ENCODE measurements around the gene SOD3. TPM values are rescaled to one million over a fixed set of nuclear protein-coding genes. Genes with fewer than 3 reads are reported as not detected.

Gene SOD3
- total and polyA plus RNA-seq, 2 of the 13 experiments (the other 11 are each of a cell fraction or from before 2014, with no cell fraction given): 0.04 TPM; not detected in 1

DNA sequence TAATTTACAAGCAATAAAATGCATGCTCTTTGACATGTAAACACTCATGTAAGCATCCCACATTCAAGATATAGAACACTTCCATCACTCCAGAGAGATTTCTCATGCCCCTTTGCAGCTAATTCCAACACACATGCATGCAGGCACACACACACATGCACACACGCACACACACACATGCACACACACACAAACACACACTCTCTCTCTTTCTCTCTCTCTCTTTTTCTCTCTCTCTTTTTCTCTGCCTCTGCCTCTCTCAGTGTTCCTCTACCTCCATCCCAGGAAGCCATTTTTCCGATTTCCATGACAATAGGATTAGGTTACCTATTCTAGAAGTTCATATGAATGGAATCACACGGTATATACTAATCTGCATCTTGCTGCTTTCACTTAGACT lies 11.9 kb upstream of the SOD3 start:
- Histone ChIP-seq H3K9me3 (ENCODE audit: low read length) (peaks cover 4% of the 10 kb centered on the region), H3K27ac (ENCODE audit: extremely low read length, insufficient read depth, low read length) (no peak overlapping the region), H2AFZ (ENCODE audit: low read length) (no peak overlapping the region), H3K4me2 (ENCODE audit: low read depth, low read length) (no peak overlapping the region), H3K27me3 (ENCODE audit: control insufficient read depth in 1 of 2, insufficient read depth in 2 of 2, low read length in 2 of 2) (no peaks in the 10 kb centered on the region), H3K36me3 (replicated peaks in 1 of 2; ENCODE audit: control insufficient read depth in 1 of 2, insufficient read depth in 2 of 2, low read length in 2 of 2) (no peaks in the 10 kb centered on the region), H3K9ac (ENCODE audit: insufficient read depth, low read depth, low read length) (no peak overlapping the region), H3K4me1 (ENCODE audit: insufficient read depth, low read length) (no peaks in the 10 kb centered on the region), H3K4me3 (replicated peaks in 1 of 3; ENCODE audit: insufficient read depth in 1 of 3, low read depth in 2 of 3, low read length in 3 of 3) (no peak overlapping the region), H4K20me1 (ENCODE audit: insufficient read depth, low read length) (no peaks in the 10 kb centered on the region), H3K79me2 (ENCODE audit: insufficient read depth, low read length) (no peaks in the 10 kb centered on the region)
- TF ChIP-seq GZF1 (CRISPR knock-in tag; IDR thresholded peaks at IDR 0.05): no peak
- no peak for TF ChIP-seq ZNF251 (CRISPR knock-in tag; IDR thresholded peaks at IDR 0.05)
- TF ChIP-seq, protein P1, sequence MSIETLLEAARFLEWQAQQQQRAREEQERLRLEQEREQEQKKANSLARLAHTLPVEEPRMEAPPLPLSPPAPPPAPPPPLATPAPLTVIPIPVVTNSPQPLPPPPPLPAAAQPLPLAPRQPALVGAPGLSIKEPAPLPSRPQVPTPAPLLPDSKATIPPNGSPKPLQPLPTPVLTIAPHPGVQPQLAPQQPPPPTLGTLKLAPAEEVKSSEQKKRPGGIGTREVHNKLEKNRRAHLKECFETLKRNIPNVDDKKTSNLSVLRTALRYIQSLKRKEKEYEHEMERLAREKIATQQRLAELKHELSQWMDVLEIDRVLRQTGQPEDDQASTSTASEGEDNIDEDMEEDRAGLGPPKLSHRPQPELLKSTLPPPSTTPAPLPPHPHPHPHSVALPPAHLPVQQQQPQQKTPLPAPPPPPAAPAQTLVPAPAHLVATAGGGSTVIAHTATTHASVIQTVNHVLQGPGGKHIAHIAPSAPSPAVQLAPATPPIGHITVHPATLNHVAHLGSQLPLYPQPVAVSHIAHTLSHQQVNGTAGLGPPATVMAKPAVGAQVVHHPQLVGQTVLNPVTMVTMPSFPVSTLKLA (IDR thresholded peaks at IDR 0.05): peak; percentile 51; the same call in 1 of the 2 replicates
- intact Hi-C loops (cut with micrococcal nuclease; ENCODE audit: unreplicated experiment): no loop called here
- FAIRE-seq (no peak), DNase-seq (ENCODE audit: low spot score) (no peak), ATAC-seq (no peak)
- 1% methylated on average over 3 of the region's 3 CpGs for WGBS (ENCODE audit: low lambda C conversion rate)
- in situ Hi-C loops (cut with HindIII; ENCODE audit: extremely low pct_ligation_motif_present, low pct_unique_long_range_greater_than_20kb): no loop called here
- POLR2A ChIA-PET: no interaction called here
- CTCF ChIA-PET (ENCODE audit: low intra/inter-chr PET ratio, low total read pairs): no interaction called here
- no TSS peak for BruUV-seq (replicated peaks)

DNA sequence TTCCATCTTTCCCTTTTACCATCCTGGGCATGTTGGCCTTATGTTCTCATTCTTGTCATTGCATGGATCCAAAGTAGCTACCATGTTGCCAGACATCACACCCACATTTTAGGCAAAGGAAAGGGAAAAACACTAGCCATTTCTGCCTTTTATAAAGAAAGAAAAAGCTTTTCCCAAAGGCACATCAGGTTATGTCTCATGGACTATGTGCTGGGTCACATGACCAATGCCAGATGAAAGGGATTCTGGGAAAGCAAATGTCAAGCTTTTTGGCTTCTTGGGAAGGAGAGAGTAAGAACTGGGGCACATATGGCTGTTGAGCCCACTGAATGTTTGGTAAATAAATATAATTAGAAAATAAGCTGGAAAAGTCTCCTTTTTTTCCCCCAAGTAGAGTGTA lies 4.3 kb upstream of the SOD3 start:
- Histone ChIP-seq H3K9ac (ENCODE audit: insufficient read depth, low read depth, low read length) (no peak overlapping the region), H3K36me3 (replicated peaks in 1 of 2; ENCODE audit: control insufficient read depth in 1 of 2, insufficient read depth in 2 of 2, low read length in 2 of 2) (no peaks in the 10 kb centered on the region), H3K4me2 (ENCODE audit: low read depth, low read length) (no peak overlapping the region), H3K27ac (ENCODE audit: extremely low read length, insufficient read depth, low read length) (no peak overlapping the region), H3K4me1 (ENCODE audit: insufficient read depth, low read length) (peaks cover 44% of the 10 kb centered on the region), H2AFZ (ENCODE audit: low read length) (no peak overlapping the region), H3K27me3 (ENCODE audit: control insufficient read depth in 1 of 2, insufficient read depth in 2 of 2, low read length in 2 of 2) (peaks cover 1 to 8% of the 10 kb centered on the region in 2 experiments; a peak in 2 of 5 replicates), H3K4me3 (replicated peaks in 1 of 3; ENCODE audit: insufficient read depth in 1 of 3, low read depth in 2 of 3, low read length in 3 of 3) (no peak overlapping the region), H3K79me2 (ENCODE audit: insufficient read depth, low read length) (no peaks in the 10 kb centered on the region), H3K9me3 (ENCODE audit: low read length) (peaks cover 3% of the 10 kb centered on the region), H4K20me1 (ENCODE audit: insufficient read depth, low read length) (no peaks in the 10 kb centered on the region)
- in situ Hi-C loops (cut with HindIII; ENCODE audit: extremely low pct_ligation_motif_present, low pct_unique_long_range_greater_than_20kb): no loop called here
- ATAC-seq (no peak), DNase-seq (ENCODE audit: low spot score) (no peak), FAIRE-seq (no peak)
- BruUV-seq (replicated peaks): no TSS peak
- CTCF ChIA-PET (ENCODE audit: low intra/inter-chr PET ratio, low total read pairs): no interaction called here
- POLR2A ChIA-PET: no interaction called here
- intact Hi-C loops (cut with micrococcal nuclease; ENCODE audit: unreplicated experiment): no loop called here
- TF ChIP-seq, protein P2, sequence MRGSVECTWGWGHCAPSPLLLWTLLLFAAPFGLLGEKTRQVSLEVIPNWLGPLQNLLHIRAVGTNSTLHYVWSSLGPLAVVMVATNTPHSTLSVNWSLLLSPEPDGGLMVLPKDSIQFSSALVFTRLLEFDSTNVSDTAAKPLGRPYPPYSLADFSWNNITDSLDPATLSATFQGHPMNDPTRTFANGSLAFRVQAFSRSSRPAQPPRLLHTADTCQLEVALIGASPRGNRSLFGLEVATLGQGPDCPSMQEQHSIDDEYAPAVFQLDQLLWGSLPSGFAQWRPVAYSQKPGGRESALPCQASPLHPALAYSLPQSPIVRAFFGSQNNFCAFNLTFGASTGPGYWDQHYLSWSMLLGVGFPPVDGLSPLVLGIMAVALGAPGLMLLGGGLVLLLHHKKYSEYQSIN (CRISPR knock-in tag; IDR thresholded peaks at IDR 0.05; ENCODE audit: borderline replicate concordance): no peak
- no peak for TF ChIP-seq PRMT3 (CRISPR knock-in tag; IDR thresholded peaks at IDR 0.05; ENCODE audit: borderline replicate concordance, low read depth)
- TF ChIP-seq SAP130 (CRISPR knock-in tag; IDR thresholded peaks at IDR 0.05; ENCODE audit: low read depth): no peak
- TF ChIP-seq MBD4 (IDR thresholded peaks at IDR 0.05; ENCODE audit: borderline replicate concordance, low read length): no peak
- TF ChIP-seq STAG1 (CRISPR knock-in tag; IDR thresholded peaks at IDR 0.05): no peak
- no peak for TF ChIP-seq ZFP1 (CRISPR knock-in tag; IDR thresholded peaks at IDR 0.05)
- no peak for TF ChIP-seq HMGA1 (CRISPR knock-in tag; conservative IDR thresholded peaks at IDR 0.05)
- TF ChIP-seq BRCA1 (CRISPR knock-in tag; IDR thresholded peaks at IDR 0.05): no peak
- TF ChIP-seq, protein P3, sequence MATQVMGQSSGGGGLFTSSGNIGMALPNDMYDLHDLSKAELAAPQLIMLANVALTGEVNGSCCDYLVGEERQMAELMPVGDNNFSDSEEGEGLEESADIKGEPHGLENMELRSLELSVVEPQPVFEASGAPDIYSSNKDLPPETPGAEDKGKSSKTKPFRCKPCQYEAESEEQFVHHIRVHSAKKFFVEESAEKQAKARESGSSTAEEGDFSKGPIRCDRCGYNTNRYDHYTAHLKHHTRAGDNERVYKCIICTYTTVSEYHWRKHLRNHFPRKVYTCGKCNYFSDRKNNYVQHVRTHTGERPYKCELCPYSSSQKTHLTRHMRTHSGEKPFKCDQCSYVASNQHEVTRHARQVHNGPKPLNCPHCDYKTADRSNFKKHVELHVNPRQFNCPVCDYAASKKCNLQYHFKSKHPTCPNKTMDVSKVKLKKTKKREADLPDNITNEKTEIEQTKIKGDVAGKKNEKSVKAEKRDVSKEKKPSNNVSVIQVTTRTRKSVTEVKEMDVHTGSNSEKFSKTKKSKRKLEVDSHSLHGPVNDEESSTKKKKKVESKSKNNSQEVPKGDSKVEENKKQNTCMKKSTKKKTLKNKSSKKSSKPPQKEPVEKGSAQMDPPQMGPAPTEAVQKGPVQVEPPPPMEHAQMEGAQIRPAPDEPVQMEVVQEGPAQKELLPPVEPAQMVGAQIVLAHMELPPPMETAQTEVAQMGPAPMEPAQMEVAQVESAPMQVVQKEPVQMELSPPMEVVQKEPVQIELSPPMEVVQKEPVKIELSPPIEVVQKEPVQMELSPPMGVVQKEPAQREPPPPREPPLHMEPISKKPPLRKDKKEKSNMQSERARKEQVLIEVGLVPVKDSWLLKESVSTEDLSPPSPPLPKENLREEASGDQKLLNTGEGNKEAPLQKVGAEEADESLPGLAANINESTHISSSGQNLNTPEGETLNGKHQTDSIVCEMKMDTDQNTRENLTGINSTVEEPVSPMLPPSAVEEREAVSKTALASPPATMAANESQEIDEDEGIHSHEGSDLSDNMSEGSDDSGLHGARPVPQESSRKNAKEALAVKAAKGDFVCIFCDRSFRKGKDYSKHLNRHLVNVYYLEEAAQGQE (IDR thresholded peaks at IDR 0.05; ENCODE audit: borderline replicate concordance in 1 of 2, low read depth in 1 of 2, low read length in 2 of 2): no peak
- TF ChIP-seq ZSCAN25 (CRISPR knock-in tag; IDR thresholded peaks at IDR 0.05): no peak
- no peak for TF ChIP-seq FOXJ3 (CRISPR knock-in tag; IDR thresholded peaks at IDR 0.05; ENCODE audit: borderline replicate concordance)
